B cell (primary cell): ENCODE measurements around the gene OR2AT4.

Experiments used
- CTCF ChIP-seq: fragments of 200-600 bp; IDR thresholded peaks from one replicate; pipeline ENCODE4 v1.8.0; 2022; ENCODE audit warnings: antibody characterized with exemption, mild to moderate bottlenecking
- EZH2 ChIP-seq: IDR thresholded peaks from 2 replicates; pipeline ENCODE4 v1.6.1; 2012; ENCODE audit warnings: borderline replicate concordance, low read depth, mild to moderate bottlenecking, moderate library complexity, low read length; ENCODE audit not compliant: insufficient read depth, poor library complexity, severe bottlenecking

- TF ChIP-seq CTCF: no peak
- no peak for TF ChIP-seq EZH2
Observed at GRCh38 chr11:75145196-75145971, 48.7 kb upstream of the OR2AT4 start.
